GM19467 (cell line): ENCODE results near the gene VAV3.
A peak's percentile ranks its signal among the peaks of the same experiment; 100 is the strongest.

ENCODE experiments used
- ATAC-seq: cut with Tn5 transposase; IDR thresholded peaks from one replicate; pipeline ENCODE4 v1.9.1; 2021; ENCODE audit warnings: mild to moderate bottlenecking, moderate library complexity; ENCODE audit not compliant: unreplicated experiment

The VAV3 gene

GRCh38 chr1:107975851-107976250 lies 10.9 kb upstream of the VAV3 start:
- no peak for ATAC-seq

- no peak for ATAC-seq
These were observed 9.1 kb upstream of the VAV3 start for GRCh38 chr1:107974090-107974489.

- ATAC-seq = no peak
These were observed 7.6 kb upstream of the VAV3 start for GRCh38 chr1:107972391-107973180.

- no peak for ATAC-seq
These were observed 1.6 kb upstream of the VAV3 start for GRCh38 chr1:107966550-107966949.

- ATAC-seq = no peak
These were observed 457 bp downstream of the VAV3 start for GRCh38 chr1:107964336-107965109.

- peak; percentile 91 for ATAC-seq
These were observed 1.2 kb downstream of the VAV3 start for GRCh38 chr1:107963601-107964335.

- no peak for ATAC-seq
These were observed 2.0 kb downstream of the VAV3 start for GRCh38 chr1:107963008-107963407.

GRCh38 chr1:107954719-107955415 lies 10.1 kb downstream of the VAV3 start:
- ATAC-seq = no peak

- no peak for ATAC-seq
These were observed 10.9 kb downstream of the VAV3 start for GRCh38 chr1:107954126-107954525.

- ATAC-seq = no peak
These were observed 11.4 kb downstream of the VAV3 start for GRCh38 chr1:107953556-107953955.

GRCh38 chr1:107952989-107953388 lies 12.0 kb downstream of the VAV3 start:
- ATAC-seq = no peak

GRCh38 chr1:107950464-107950863 lies 14.5 kb downstream of the VAV3 start:
- no peak for ATAC-seq

- peak; percentile 85 for ATAC-seq
These were observed 15.3 kb downstream of the VAV3 start for GRCh38 chr1:107949467-107950253.

- ATAC-seq = no peak
These were observed 18.2 kb downstream of the VAV3 start for GRCh38 chr1:107946794-107947193.

- ATAC-seq = no peak
These were observed 21.3 kb downstream of the VAV3 start for GRCh38 chr1:107943694-107944093.

GRCh38 chr1:107942814-107943213 lies 22.2 kb downstream of the VAV3 start:
- ATAC-seq = no peak

- no peak for ATAC-seq
These were observed 23.4 kb downstream of the VAV3 start for GRCh38 chr1:107941531-107941930.

- no peak for ATAC-seq
These were observed 23.9 kb downstream of the VAV3 start for GRCh38 chr1:107941123-107941522.

GRCh38 chr1:107940701-107941100 lies 24.3 kb downstream of the VAV3 start:
- no peak for ATAC-seq

GRCh38 chr1:107940017-107940577 lies 24.9 kb downstream of the VAV3 start:
- no peak for ATAC-seq
